NOMO-1 treated with dmso at 0.1 percent for 144 hours (cell line): ENCODE measurements around the gene B3GALNT1.
A peak's percentile ranks its signal among the peaks of the same experiment; 100 is the strongest.

Source experiments
- DNase-seq: peaks from one replicate; lab custom pipeline; 2025; ENCODE audit not compliant: unreplicated experiment; lab: John Stamatoyannopoulos, UW

B3GALNT1 gene

GRCh38 chr3:161082063-161082462, 23.1 kb downstream of the B3GALNT1 start:
- no peak for DNase-seq

- no peak for DNase-seq
Measured at GRCh38 chr3:161081633-161082032, 23.5 kb downstream of the B3GALNT1 start.

DNA sequence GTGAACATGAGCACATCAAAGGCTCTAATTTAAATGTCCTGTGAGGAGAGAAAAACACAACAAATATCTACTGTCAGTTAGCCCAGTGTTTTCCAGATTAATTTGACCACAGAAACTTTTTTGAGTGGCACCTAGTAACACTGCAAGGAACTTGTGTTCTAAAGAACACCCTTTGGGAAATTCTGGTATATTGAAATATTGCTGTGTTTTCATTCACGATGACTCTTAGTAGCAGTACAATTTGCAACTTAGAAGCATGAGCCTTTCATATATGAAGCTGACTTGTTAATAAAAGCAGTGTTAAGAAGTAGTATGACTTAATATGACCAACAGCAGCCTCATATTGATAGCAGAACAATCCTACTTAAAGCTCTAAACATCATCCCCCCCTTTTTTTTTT, 32.0 kb downstream of the B3GALNT1 start:
- DNase-seq = no peak

- no peak for DNase-seq
Measured at GRCh38 chr3:161072751-161073150, 32.4 kb downstream of the B3GALNT1 start.

- no peak for DNase-seq
Measured at GRCh38 chr3:161072211-161072621, 32.9 kb downstream of the B3GALNT1 start.

DNA sequence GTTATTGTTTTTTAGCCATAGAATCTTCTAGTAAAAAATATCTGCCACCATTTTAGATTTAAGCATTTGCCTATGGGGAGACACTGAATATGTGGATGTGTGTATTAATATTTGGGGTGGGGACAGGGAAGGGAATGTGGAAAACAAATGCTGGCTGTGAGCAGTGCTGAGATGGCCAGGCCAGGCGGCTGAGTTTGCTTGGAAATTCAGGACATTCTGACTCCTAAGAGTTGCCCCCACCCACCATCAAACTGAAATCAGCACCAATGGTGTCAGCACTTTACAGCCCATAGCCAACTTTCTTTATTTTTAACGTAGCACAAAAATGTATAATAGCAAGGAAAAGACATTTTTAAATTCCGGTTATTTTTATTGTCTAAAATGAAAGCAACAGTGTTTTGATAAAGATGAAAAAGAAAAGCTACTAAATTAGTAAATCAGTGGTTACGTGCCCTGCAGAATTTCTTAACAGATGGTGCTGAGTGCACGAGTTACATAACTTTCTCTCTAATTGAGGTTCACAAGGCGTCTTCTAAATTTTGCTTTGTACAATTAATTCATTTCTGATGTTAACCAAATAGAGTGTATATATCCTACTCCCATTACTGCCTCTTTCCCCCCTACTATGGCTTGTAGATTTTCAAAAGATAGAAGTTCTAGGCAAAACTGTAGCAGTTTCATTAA, 34.0 kb downstream of the B3GALNT1 start:
- DNase-seq = no peak

DNA sequence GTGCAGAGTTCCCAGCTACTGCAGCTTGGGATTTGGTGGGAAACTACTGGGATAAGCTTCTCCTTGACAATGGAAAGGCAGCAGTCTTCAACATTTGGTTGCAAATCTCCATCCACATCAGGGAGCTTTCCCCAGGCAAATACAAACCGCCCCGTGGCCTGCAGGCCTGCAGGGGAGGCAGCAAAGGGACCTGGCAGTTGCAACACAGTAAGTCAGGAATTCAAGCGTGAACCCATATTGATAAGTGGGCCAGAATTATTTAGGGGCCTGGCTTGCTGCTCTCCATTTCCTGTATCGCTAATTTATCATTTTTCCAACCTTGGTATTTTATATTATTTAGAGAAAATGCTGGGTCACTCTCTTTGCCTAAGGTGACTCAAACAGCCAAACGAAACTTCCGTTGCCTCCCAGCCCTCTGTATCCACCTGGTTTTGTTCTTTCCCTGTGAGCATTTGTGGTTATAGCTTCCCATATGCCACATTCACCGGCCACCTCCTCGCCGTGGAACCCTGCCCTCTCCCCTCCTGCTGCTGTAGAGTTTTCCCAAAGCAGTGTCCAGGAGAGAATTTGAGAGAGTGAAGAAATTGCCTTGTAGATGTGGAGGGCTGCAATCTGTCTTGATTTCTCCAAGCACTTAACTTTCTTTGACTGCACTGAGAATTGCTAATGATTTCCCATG, 34.8 kb downstream of the B3GALNT1 start:
- DNase-seq = no peak

DNA sequence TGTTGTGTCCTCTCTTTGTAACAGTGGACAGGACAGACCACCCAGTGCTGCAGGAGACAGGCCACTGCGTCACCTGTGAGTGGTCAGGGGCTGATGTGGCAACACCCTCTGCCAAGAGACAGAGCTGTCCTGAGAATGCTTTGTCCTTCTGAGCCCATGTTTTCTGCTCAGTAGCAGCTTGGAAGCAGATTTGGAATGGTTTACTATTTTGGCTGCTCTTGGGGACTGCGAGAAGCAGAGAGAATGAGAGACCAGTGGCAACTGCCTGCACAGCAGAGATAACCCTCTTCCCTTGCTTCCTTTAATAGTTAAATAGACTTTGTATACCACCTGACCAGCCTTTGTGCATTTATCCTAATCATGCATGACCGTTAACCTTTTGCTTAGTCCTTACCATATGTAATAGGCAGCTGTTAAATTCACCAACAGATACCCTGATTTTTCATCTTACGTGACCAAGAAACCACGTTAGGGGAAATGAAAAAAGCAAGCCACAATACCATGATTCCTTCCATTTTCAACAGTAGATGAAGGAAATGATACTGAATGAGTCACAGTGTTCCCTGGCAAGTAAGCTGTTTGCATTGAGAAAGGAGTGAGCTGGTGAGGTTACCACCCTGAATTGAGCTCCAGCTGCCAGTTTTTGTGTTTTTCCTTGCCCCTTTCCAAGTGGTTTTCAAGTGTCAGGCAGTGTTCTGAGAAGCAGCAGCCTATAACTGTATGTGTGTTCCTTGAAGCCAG, 35.5 kb downstream of the B3GALNT1 start:
- DNase-seq = peak; percentile 88

DNA sequence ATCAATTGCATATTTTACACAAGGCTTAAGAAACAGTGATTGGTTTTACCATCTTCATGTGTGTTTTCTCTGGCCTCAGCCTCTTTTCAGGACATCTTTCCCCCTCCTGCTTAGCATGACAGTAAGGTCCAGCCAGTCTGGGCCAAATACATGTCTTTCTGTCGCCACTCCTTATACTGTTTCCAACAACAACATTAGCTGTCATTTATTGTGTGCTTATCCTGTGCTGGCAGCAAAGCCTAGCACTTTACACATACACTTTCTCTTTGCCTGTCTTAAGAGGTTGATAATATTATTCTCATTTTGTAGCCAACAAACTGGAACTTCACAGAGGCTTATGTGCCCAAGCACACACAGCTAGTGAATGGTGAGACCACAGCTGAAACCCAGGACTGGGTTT, 37.8 kb downstream of the B3GALNT1 start:
- no peak for DNase-seq

DNA sequence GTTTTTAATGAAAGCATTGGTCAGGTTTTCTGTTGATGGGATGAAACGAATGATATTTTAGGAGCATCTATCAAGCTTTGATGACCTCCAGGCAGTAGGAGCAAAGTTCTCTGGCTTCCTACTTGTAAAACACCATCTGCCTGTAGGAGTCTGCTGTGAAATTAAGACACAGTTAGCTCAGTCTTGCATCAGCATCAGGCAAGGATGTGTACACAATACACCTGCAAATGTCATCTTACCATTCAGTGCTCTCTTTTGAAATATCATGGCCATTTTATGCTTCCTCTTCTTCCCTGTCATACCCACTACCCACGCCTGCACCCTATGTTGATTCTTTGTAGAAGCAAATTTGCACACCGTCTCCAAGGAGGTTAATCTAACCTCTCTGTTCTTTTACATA, 38.2 kb downstream of the B3GALNT1 start:
- no peak for DNase-seq

DNA sequence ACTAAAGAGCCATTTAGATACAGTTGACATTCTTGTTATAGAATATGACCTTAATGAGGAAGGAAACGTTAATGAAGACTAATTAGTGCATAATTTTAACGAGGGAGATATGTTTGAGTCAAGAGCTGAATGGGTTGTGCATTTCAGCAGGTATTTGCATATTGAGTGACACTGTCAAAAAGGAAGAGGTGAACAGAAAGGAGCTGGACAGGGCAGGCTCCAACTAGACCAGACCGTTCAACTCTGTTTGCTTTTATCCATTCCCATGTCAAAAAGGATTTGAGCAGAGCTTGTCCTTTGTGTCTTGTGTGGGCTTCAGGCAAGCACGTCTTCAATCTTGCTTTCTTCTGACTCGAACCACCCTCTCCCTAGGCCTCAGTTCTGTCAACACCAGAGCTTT, 40.7 kb downstream of the B3GALNT1 start:
- DNase-seq = no peak

DNA sequence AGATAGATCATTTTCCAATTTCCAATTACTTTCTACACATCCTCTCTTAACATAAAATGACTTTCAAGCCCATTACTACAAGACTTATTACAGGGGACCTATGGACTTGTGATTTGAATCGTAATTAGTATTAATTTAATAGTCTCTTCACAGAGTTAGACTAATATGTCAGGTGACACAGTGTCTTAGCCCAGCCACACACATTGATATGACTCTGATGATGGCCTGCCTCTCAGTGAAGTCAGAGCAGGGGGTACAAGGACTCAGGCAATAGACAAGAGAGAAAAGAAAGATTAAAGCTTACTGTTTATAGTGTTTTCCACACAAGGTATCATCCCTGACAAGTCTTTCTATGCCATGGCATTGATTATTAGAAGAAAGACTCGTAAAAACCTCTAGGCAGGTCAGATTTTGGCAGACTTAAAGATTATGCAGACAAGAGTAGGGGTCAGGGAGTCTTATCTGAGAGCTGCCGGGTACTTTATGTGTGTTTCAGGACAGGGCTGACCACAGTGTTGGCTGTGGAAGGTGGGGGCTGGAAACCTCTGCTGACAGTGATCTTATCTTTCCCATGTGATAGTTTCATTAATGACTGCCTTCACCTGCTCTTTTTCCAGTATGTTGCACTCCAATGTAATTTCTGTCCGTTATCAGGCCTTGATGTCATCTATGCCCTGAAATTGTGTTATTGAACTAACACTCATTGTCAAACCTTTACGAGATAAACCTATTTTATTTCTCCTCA, 50.1 kb downstream of the B3GALNT1 start:
- DNase-seq = no peak

GRCh38 chr3:161051856-161052255, 53.3 kb downstream of the B3GALNT1 start:
- DNase-seq = no peak

GRCh38 chr3:161050935-161051334, 54.2 kb downstream of the B3GALNT1 start:
- DNase-seq = peak; percentile 40

DNA sequence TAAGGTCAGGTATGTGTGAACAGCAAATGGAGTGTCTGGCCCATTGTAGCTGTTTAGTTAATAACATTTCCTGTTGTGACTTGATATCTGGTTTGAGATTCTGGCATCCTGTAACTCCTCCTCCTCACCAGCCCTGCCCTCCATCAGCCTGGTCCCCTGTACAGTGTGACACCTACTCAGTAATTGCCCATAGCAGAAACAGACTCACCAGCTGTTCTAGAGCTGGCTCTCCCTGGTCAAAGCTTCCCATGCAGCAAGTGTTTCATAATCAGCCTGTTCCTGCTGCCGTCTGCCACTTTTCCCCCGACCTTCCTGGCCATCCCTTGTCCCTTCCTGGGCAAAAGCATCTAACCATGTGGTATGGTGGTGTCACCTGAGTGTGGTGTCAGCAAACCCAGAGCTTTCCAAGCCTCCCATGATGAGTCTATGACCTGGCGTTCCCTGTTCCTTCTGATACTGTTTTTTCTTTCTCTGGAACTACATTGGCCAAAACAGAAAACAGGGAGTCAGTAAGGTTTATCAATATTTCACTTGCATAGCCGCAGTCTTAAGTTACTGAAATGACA, 55.4 kb downstream of the B3GALNT1 start:
- no peak for DNase-seq

- no peak for DNase-seq
Measured at GRCh38 chr3:161043336-161044035, 61.7 kb downstream of the B3GALNT1 start.

- no peak for DNase-seq
Measured at GRCh38 chr3:161042023-161042501, 63.1 kb downstream of the B3GALNT1 start.

DNA sequence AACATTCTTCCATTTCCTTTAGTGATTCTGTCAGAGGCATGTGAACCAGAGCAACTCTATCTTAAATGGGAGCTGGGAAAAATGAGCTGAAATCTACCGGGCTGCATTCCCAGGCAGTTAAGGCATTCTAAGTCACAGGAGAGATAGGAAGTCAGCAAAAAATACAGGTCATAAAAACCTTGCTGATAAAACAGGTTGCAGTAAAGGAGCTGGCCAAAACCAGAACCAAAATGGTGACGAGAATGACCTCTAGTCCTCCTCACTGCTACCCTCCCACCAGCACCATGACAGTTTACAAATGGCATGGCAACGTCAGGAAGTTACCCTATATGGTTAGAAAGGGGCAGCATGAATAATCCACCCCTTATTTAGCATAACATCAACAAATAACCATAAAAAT, 66.4 kb downstream of the B3GALNT1 start:
- no peak for DNase-seq

GRCh38 chr3:161035711-161036110, 69.4 kb downstream of the B3GALNT1 start:
- peak; percentile 76 for DNase-seq

GRCh38 chr3:161034913-161035550, 70.1 kb downstream of the B3GALNT1 start:
- peak; percentile 80 for DNase-seq
